ENCODE results near the gene ATP1B2.
A peak's percentile ranks its signal among the peaks of the same experiment; 100 is the strongest.

Gene ATP1B2

GRCh38 chr17:7677388-7678067 lies 26.8 kb downstream of the ATP1B2 start:
- FAIRE-seq: no peak

GRCh38 chr17:7684851-7685532 lies 34.3 kb downstream of the ATP1B2 start:
- FAIRE-seq: no peak
- DNase-seq (ENCODE audit: insufficient read length, low spot score): no peak

More at GRCh38 chr17:7677388-7678067, 26.8 kb downstream of the ATP1B2 start:
- no peak for DNase-seq (ENCODE audit: insufficient read length, low spot score)

DNA sequence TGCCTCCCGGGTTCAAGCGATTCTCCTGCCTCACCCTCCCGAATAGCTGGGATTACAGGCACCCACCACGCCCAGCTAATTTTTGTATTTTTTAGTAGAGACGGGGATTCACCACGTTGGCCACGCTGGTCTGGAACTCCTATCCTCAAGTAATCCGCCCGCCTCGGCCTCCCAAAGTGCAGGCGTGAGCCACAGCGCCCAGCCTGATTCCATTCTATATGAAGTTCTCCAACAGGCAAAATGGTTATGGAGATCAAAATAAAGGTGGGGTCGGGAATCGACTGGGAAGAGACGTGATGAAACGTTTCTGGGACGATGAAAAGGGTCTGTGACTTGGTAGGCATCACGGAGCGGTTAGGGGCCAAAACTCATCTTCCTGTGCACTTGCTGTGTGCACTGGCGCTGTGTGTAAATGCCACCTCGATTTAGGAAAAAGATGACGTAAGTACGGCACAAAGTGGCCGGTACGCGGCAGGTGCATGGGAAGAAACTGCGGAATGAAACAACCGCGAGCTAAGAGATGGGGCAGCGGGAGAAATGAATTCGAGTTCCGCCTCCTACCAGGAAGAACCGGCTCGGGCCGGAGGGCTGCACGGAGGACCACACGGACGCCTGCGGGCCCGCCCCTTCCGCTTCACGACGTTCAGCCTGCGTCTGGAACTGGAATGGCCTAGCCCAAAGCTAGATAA lies 35.0 kb downstream of the ATP1B2 start:
- FAIRE-seq: peak; percentile 95
- peak; percentile 70 for DNase-seq (ENCODE audit: insufficient read length, low spot score)

- DNase-seq (ENCODE audit: insufficient read length, low spot score) (no peak), FAIRE-seq (no peak)
These were observed 35.7 kb downstream of the ATP1B2 start for GRCh38 chr17:7686222-7687071.

GRCh38 chr17:7687072-7687907 lies 36.6 kb downstream of the ATP1B2 start, which contains the start of gene TP53:
Gene TP53 (minus strand): TSS chr17:7687490. CDS start chr17:7676594, 10,896 bp downstream.
- peak; percentile 58 for DNase-seq (ENCODE audit: insufficient read length, low spot score)
- peak; percentile 94 for FAIRE-seq

DNA sequence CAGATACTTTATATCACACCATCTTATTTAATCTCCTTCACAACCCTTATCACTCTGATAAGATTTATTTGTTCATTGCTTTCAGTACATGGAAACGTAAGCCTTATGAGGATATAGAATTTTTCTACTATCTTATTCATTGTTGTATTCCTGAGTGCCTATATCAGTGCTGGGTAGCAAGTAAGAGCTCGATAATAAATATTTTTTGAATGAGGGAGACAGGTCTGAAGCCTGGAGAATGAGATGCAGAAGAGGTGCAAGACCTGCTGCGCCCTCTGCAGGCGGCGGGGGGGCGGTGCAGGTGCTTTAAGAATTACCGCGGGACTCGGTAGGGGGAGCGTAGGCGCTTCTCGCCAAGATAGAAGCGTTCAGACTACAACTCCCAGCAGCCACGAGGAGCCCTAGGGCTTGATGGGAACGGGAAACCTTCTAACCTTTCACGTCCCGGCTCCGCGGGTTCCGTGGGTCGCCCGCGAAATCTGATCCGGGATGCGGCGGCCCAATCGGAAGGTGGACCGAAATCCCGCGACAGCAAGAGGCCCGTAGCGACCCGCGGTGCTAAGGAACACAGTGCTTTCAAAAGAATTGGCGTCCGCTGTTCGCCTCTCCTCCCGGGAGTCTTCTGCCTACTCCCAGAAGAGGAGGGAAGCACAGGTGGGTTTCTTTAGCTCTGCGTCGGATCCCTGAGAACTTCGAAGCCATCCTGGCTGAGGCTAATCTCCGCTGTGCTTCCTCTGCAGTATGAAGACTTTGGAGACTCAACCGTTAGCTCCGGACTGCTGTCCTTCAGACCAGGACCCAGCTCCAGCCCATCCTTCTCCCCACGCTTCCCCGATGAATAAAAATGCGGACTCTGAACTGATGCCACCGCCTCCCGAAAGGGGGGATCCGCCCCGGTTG lies 37.4 kb downstream of the ATP1B2 start, which contains the start of gene WRAP53:
Gene WRAP53 (plus strand): TSS at position 570 of the 900 bp plus-strand sequence. CDS start 172 bp downstream, at position 742.
- FAIRE-seq (peak; percentile 94), DNase-seq (ENCODE audit: insufficient read length, low spot score) (peak; percentile 89)

DNA sequence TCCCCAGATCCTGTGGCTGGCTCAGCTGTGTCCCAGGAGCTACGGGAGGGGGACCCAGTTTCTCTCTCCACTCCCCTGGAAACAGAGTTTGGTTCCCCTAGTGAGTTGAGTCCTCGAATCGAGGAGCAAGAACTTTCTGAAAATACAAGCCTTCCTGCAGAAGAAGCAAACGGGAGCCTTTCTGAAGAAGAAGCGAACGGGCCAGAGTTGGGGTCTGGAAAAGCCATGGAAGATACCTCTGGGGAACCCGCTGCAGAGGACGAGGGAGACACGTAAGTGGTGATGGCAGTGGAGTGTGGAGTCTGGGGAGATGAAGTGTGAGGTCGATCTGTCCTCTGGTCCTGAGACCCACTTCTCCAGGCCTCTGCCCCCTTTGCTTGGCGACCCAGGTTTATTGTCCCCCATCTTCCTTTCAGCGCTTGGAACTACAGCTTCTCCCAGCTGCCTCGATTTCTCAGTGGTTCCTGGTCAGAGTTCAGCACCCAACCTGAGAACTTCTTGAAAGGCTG lies 38.1 kb downstream of the ATP1B2 start:
- DNase-seq (ENCODE audit: insufficient read length, low spot score) (no peak), FAIRE-seq (no peak)

DNA sequence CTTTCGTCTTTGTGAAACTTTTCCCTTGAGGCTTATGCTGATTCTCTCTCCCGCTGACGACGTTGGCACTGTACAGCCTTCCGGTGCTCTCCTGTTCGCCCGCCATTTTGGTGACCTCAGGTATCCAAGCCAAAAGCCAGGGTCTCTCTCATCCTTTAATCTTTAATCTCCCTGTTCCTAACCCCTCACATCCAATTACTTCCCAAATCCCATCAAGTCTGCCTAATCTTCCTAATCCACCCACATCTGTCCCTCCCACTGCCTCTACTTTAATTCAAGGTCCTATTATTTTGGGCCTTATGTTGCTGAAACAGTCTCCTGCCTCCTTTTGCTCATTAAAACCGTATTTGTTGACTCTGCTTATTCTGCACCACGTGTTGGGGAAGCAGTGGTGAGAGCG lies 44.9 kb downstream of the ATP1B2 start:
- FAIRE-seq: peak; percentile 48

DNA sequence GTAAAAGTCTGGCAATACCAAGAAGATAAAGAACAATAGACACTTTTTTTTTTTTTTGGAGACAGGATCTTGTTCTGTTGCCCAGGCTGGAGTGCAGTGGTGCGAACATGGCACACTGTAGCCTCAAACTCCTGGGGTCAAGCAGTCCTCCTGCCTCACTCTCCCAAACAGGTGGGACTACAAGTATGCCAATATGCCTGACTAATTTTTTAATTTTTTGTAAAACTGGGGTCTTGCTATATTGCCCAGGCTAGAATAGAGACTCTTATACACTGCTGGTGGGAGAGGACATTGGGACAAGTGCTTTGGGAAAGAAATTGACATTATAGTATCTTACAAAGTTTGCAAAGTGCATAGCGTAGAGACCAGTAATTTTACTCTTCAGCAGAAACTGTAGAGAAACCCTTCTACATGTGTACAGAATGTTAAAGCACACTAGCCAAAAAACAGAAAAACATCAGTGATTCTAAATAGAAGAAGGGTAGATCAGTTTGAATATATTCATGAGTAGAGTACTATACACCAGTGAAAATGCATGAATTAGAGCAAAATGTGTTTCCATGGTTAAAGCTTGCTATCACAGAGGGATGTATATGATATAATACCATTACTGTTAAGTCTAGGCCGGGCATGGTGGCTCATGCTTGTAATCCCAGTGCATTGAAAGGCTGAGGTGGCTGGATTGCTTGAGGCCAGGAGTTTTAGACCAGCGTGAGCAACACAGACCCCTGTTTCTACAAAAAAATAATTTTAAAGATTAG lies 47.3 kb downstream of the ATP1B2 start:
- DNase-seq (ENCODE audit: insufficient read length, low spot score) (no peak), FAIRE-seq (no peak)

More for the DNA sequence above, 44.9 kb downstream of the ATP1B2 start:
- DNase-seq (ENCODE audit: insufficient read length, low spot score): no peak

- DNase-seq (ENCODE audit: insufficient read length, low spot score) (no peak), FAIRE-seq (no peak)
These were observed 49.8 kb downstream of the ATP1B2 start for GRCh38 chr17:7700510-7700909.

GRCh38 chr17:7701681-7702080 lies 51.0 kb downstream of the ATP1B2 start:
- DNase-seq (ENCODE audit: insufficient read length, low spot score): no peak
- no peak for FAIRE-seq

DNA sequence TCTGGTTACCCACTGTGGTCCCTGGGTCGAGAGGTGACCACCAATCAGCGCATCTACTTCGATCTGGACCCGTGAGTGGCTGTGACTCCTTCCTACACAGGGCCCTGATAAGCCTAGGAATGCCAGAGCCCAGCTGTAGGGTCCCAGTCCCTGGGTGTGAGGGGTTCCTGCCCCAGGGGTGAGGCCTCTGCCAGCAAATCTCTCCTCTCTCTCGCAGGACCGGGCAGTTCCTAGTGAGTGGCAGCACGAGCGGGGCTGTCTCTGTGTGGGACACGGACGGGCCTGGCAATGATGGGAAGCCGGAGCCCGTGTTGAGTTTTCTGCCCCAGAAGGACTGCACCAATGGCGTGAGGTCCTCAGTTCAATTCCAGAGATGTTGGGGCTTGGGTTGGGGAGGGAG lies 52.0 kb downstream of the ATP1B2 start:
- no peak for DNase-seq (ENCODE audit: insufficient read length, low spot score)
- no peak for FAIRE-seq

DNA sequence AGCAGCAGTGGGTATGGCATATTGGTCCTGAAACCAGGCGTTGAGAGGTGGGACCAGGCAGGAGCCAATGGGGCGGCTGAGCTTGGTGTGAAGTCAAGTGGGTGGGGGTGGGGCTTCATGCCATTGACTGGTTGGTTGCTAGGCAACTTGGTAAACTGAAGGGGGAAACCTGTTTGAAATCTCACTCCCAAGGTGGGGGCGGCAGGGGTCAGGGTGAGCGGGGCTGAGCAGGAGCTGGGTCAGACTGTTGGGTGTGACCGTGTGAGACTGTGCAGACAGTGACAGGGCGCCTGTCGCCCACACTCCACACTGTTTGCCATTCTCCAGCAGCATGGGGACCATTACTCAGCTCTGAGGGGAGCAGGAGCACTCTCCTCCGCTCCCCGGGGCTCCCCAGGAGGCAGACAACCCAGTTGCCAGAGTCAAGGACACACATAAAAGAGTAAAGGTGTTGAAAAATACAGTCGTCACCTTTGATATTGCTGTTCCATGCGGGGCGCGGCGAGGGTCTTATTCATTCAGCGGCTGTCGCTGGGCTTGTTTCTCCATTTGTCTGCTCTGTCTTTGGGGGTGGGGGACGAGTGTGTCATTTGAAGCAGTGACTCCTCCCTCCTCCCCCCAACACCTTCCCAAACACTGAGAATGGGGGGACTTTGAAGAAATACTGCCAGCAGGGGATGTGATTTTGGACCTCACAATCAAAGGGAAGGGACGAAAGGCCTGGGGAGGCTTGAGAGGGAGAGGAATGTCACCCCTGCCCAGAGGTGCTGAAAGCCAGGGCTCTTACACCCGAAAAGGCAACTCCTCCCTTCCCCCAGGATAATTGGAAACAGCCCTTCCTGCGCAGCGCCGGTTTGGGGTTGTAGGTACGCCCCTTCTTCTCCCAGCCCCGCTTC lies 53.1 kb downstream of the ATP1B2 start:
- no peak for FAIRE-seq

GRCh38 chr17:7704601-7705268 lies 54.0 kb downstream of the ATP1B2 start, which contains the start of gene EFNB3:
Gene EFNB3 (plus strand): TSS chr17:7705202. CDS start chr17:7705599, 397 bp downstream.
- no peak for DNase-seq (ENCODE audit: insufficient read length, low spot score)

More for the DNA sequence above, 53.1 kb downstream of the ATP1B2 start:
- no peak for DNase-seq (ENCODE audit: insufficient read length, low spot score)

GRCh38 chr17:7705269-7706255 lies 54.8 kb downstream of the ATP1B2 start:
- no peak for FAIRE-seq

More at GRCh38 chr17:7704601-7705268, 54.0 kb downstream of the ATP1B2 start, which contains the start of gene EFNB3:
- no peak for FAIRE-seq

More at GRCh38 chr17:7705269-7706255, 54.8 kb downstream of the ATP1B2 start:
- no peak for DNase-seq (ENCODE audit: insufficient read length, low spot score)
